ENCODE results near the gene PHC3. TPM values are rescaled to one million over a fixed set of nuclear protein-coding genes. Genes with fewer than 3 reads are reported as not detected.

The PHC3 gene
- polyA plus RNA-seq, 2 of the 4 experiments (the other 2 are of a cell fraction), result 10.8 to 49.1 TPM

DNA sequence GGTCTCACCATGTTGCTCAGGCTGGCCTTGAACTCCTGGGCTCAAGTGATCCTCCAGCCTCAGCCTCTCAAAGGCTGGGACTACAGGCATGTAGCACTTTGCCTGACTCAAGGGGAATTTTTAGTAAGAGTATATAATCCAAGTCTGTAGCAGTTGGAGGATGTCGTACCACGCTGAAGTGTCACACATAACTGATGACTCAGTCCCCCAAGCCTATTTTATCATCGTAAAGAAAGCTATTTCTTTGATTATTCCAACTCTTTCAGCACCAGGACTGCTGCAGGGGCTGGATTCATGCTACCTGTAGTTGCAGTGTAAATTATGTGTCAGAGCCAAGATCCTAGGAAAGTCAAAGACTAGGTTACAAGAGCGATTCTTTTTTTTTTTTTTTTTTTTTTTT lies 39.3 kb upstream of the PHC3 start:
- H3K4me2 ChIP-seq, result no peak overlapping the region
- 76% methylated on average over 4 of the region's 4 CpGs for WGBS (ENCODE audit: missing lambda C conversion rate)

DNA sequence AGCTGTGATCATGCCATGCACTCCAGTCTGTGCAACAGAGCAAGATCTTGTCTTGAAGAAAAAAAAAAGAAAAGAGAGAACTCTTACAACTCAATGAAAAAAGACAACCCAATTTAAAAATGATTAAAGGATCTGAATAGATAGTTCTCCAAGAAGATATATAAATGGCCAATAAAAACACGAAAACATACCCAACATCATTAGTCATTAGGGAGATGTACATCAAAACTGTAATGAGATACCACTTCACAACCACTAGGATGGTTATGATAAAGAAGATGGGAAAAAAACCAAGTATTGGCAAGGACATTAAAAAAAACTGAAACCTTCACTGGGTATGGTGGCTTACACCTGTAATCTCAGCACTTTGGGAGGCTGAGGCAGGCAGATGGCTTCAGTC lies 38.3 kb upstream of the PHC3 start:
- ATAC-seq (no peak), DNase-seq (ENCODE audit: low read depth in 1 of 2, low spot score in 1 of 2) (no peak), FAIRE-seq (no peak)
- CTCF ChIA-PET, result no interaction called here
- H3K27ac ChIP-seq, result no peak overlapping the region
- peaks cover 9% of the 10 kb centered on the region; the same call in 1 of the 3 replicates for H3K4me1 ChIP-seq
- 60% methylated on average over 1 of the region's 1 CpG for WGBS (ENCODE audit: missing lambda C conversion rate)
- H3K4me2 ChIP-seq, result no peak overlapping the region
- no peaks in the 10 kb centered on the region for H3K9me3 ChIP-seq
- POLR2A ChIA-PET, result no interaction called here
- TF ChIP-seq, protein P1, sequence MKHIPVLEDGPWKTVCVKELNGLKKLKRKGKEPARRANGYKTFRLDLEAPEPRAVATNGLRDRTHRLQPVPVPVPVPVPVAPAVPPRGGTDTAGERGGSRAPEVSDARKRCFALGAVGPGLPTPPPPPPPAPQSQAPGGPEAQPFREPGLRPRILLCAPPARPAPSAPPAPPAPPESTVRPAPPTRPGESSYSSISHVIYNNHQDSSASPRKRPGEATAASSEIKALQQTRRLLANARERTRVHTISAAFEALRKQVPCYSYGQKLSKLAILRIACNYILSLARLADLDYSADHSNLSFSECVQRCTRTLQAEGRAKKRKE (CRISPR knock-in tag; IDR thresholded peaks at IDR 0.05; ENCODE audit: low read depth), result no peak
- TF ChIP-seq ZFP36 (IDR thresholded peaks at IDR 0.05; ENCODE audit: borderline replicate concordance, partially characterized antibody), result no peak
- TF ChIP-seq, protein P2, sequence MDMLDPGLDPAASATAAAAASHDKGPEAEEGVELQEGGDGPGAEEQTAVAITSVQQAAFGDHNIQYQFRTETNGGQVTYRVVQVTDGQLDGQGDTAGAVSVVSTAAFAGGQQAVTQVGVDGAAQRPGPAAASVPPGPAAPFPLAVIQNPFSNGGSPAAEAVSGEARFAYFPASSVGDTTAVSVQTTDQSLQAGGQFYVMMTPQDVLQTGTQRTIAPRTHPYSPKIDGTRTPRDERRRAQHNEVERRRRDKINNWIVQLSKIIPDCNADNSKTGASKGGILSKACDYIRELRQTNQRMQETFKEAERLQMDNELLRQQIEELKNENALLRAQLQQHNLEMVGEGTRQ (IDR thresholded peaks at IDR 0.05), result no peak
- no peak for TF ChIP-seq EHF (CRISPR knock-in tag; IDR thresholded peaks at IDR 0.05)
- TF ChIP-seq, protein P3, sequence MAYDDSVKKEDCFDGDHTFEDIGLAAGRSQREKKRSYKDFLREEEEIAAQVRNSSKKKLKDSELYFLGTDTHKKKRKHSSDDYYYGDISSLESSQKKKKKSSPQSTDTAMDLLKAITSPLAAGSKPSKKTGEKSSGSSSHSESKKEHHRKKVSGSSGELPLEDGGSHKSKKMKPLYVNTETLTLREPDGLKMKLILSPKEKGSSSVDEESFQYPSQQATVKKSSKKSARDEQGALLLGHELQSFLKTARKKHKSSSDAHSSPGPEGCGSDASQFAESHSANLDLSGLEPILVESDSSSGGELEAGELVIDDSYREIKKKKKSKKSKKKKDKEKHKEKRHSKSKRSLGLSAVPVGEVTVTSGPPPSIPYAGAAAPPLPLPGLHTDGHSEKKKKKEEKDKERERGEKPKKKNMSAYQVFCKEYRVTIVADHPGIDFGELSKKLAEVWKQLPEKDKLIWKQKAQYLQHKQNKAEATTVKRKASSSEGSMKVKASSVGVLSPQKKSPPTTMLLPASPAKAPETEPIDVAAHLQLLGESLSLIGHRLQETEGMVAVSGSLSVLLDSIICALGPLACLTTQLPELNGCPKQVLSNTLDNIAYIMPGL (CRISPR knock-in tag; IDR thresholded peaks at IDR 0.05; ENCODE audit: borderline replicate concordance), result no peak
- no peak for TF ChIP-seq HOXB5 (CRISPR knock-in tag; IDR thresholded peaks at IDR 0.05)
- H3K4me3 ChIP-seq, result no peak overlapping the region

More for the DNA sequence above, 39.3 kb upstream of the PHC3 start:
- ChIA-PET POLR2A (interaction anchor here (0.5 kb wide), 1 partner anchor 41 kb away, joined by 3 read pairs; no protein-coding TSS in a partner anchor), CTCF (no interaction called here)
- H3K4me1 ChIP-seq, result peaks cover 15% of the 10 kb centered on the region; the same call in 1 of the 3 replicates
- no peak overlapping the region for H3K27ac ChIP-seq
- H3K4me3 ChIP-seq, result no peak overlapping the region
- H3K9me3 ChIP-seq, result no peaks in the 10 kb centered on the region
- FAIRE-seq, result no peak
- TF ChIP-seq RAD21 (conservative IDR thresholded peaks at IDR 0.05 in 1 of 2, IDR thresholded peaks at IDR 0.05 in 1 of 2), result no peak
- no peak for TF ChIP-seq JUN (IDR thresholded peaks at IDR 0.05)
- TF ChIP-seq ZC3H11A (IDR thresholded peaks at IDR 0.05), result no peak
- TF ChIP-seq HDAC2 (IDR thresholded peaks at IDR 0.05), result no peak
- TF ChIP-seq RARB (CRISPR knock-in tag; IDR thresholded peaks at IDR 0.05), result no peak
- TF ChIP-seq ZNF302 (CRISPR knock-in tag; IDR thresholded peaks at IDR 0.05), result no peak
- no peak for TF ChIP-seq ZFP36 (IDR thresholded peaks at IDR 0.05; ENCODE audit: borderline replicate concordance, partially characterized antibody)
- TF ChIP-seq MYC (IDR thresholded peaks at IDR 0.05; ENCODE audit: borderline replicate concordance, low read length), result no peak
- no peak for TF ChIP-seq POLR2A (IDR thresholded peaks at IDR 0.05; ENCODE audit: low read length)
- no peak for TF ChIP-seq CBX2 (IDR thresholded peaks at IDR 0.05; ENCODE audit: borderline replicate concordance, low read depth)
- no peak for TF ChIP-seq RNF2 (IDR thresholded peaks at IDR 0.05; ENCODE audit: borderline replicate concordance, low read depth)
- TF ChIP-seq RFX5 (IDR thresholded peaks at IDR 0.05), result no peak
- no peak for TF ChIP-seq GATA3 (IDR thresholded peaks at IDR 0.05; ENCODE audit: borderline replicate concordance)
- TF ChIP-seq CBX8 (IDR thresholded peaks at IDR 0.05), result no peak
- TF ChIP-seq, protein P4, sequence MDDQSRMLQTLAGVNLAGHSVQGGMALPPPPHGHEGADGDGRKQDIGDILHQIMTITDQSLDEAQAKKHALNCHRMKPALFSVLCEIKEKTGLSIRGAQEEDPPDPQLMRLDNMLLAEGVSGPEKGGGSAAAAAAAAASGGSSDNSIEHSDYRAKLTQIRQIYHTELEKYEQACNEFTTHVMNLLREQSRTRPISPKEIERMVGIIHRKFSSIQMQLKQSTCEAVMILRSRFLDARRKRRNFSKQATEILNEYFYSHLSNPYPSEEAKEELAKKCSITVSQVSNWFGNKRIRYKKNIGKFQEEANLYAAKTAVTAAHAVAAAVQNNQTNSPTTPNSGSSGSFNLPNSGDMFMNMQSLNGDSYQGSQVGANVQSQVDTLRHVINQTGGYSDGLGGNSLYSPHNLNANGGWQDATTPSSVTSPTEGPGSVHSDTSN (IDR thresholded peaks at IDR 0.05), result no peak
- no peak for TF ChIP-seq TP53 (CRISPR knock-in tag; IDR thresholded peaks at IDR 0.05)
- TF ChIP-seq BHLHE40 (IDR thresholded peaks at IDR 0.05; ENCODE audit: low read depth, low read length), result no peak
- TF ChIP-seq FOSL2 (IDR thresholded peaks at IDR 0.05), result no peak
- TF ChIP-seq FOSL2 (CRISPR knock-in tag; IDR thresholded peaks at IDR 0.05), result no peak
- DNase-seq (ENCODE audit: low read depth in 1 of 2, low spot score in 1 of 2), result no peak
- no peak for ATAC-seq

Data from A549 (cell line).